NB4 (cell line): Measurements from ENCODE around the gene COL26A1.

ENCODE experiments used
- CTCF ChIP-seq: IDR thresholded peaks from one replicate; pipeline ENCODE4 v1.5.1; 2012; ENCODE audit warnings: low read depth, low read length
- MYC ChIP-seq: IDR thresholded peaks from 2 replicates; pipeline ENCODE4 v1.6.1; 2011; ENCODE audit warnings: low read depth, low read length
- POLR2A ChIP-seq: IDR thresholded peaks from 2 replicates; pipeline ENCODE4 v1.6.1; 2011; ENCODE audit warnings: mild to moderate bottlenecking; ENCODE audit not compliant: insufficient read length; ENCODE audit errors: extremely low read depth

DNA sequence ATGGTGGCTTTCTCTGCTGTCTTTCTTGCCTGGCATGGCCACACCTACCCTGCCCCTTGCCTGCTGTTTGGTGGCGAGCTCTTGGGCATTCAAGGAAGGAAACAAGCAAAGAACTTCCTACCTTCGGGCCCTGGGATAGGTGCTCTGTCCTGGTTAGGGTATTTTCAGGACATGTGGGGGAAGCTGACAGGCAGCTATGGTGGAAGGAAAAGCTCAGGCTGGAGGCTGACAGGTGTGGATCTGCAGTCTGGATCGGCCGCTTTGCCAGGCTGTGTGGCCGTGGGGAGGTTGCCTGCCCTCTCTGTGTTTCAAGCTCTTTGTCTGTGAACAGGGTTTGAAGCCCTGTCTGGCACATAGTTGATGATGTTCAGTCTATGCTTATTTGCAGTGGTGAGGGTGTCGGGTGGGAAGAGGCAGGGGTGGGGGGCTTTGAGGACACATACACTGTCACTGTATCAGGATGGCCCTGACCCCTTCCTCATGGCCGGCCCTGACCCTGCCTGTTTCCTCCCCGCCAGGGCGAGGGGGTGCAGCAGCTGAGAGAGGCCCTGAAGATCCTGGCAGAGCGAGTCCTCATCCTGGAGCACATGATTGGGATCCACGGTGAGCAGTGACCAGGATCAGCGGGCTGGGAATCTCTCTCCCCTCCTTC, 192.7 kb downstream of the COL26A1 start:
- no peak for TF ChIP-seq POLR2A
- no peak for TF ChIP-seq CTCF
- TF ChIP-seq MYC, result no peak
